HepG2 (cell line): ENCODE measurements around the gene C1QTNF12. TPM values are rescaled to one million over a fixed set of nuclear protein-coding genes. Genes with fewer than 3 reads are reported as not detected.

Source experiments
- BRD4 ChIP-seq: sonication (generic); formaldehyde crosslinking; IDR thresholded peaks from 2 replicates; pipeline ENCODE4 v1.4.0; 2020; ENCODE audit warnings: missing genetic modification reagents
- HNF4G ChIP-seq, 2 experiments: sonication (generic) in 1 of 2; formaldehyde crosslinking in 1 of 2; IDR thresholded peaks; 2 replicates each; pipeline versions ENCODE4 v1.4.0 to v1.6.1; 2011 to 2020; ENCODE audit warnings: borderline replicate concordance in 2 of 2, low read depth in 2 of 2, mild to moderate bottlenecking in 2 of 2, low read length in 1 of 2, missing genetic modification reagents in 1 of 2, moderate library complexity in 1 of 2
- IRF9 ChIP-seq: sonication (generic); formaldehyde crosslinking; IDR thresholded peaks from 2 replicates; pipeline ENCODE4 v1.8.0; 2022; ENCODE audit warnings: missing genetic modification reagents, mild to moderate bottlenecking, borderline replicate concordance
- KDM3A ChIP-seq: IDR thresholded peaks from 2 replicates; pipeline ENCODE4 v1.6.1; 2018; ENCODE audit warnings: low read depth, missing compliant biosample characterization
- MAF1 ChIP-seq: sonication (generic); formaldehyde crosslinking; IDR thresholded peaks from 2 replicates; pipeline ENCODE4 v1.5.0; 2020; ENCODE audit warnings: missing genetic modification reagents, borderline replicate concordance
- MXD4 ChIP-seq: IDR thresholded peaks from 2 replicates; pipeline ENCODE4 v1.6.1; 2016; ENCODE audit warnings: mild to moderate bottlenecking, missing biosample characterization, missing genetic modification reagents
- NONO ChIP-seq, 2 experiments: fragments of 450-650 bp in 1 of 2; sonication (generic) in 1 of 2; formaldehyde crosslinking in 1 of 2; IDR thresholded peaks in 1 of 2; conservative IDR thresholded peaks in 1 of 2; 2 replicates each; pipeline versions ENCODE4 v1.6.1 to v1.8.0; 2017 to 2022; ENCODE audit warnings: mild to moderate bottlenecking in 1 of 2, missing genetic modification reagents in 1 of 2, moderate library complexity in 1 of 2
- NPAS2 ChIP-seq: sonication (generic); formaldehyde crosslinking; IDR thresholded peaks from 2 replicates; pipeline ENCODE4 v1.8.0; 2022; ENCODE audit warnings: mild to moderate bottlenecking, missing genetic modification reagents, borderline replicate concordance
- PHF5A ChIP-seq: IDR thresholded peaks from one replicate; pipeline ENCODE4 v1.6.1; 2018; ENCODE audit warnings: low read depth, missing genetic modification reagents; ENCODE audit not compliant: unreplicated experiment
- POLR2A ChIP-seq, 2 experiments: IDR thresholded peaks; 2 replicates each; pipeline ENCODE4 v1.6.1; 2011; ENCODE audit warnings: low read depth in 2 of 2, low read length in 2 of 2, mild to moderate bottlenecking in 1 of 2, moderate library complexity in 1 of 2; ENCODE audit not compliant: insufficient read depth in 1 of 2
- PPARG ChIP-seq: conservative IDR thresholded peaks from 2 replicates; pipeline ENCODE4 v1.6.1; 2016; ENCODE audit warnings: missing biosample characterization, missing genetic modification reagents
- ZFP41 ChIP-seq: sonication (generic); formaldehyde crosslinking; IDR thresholded peaks from 2 replicates; pipeline ENCODE4 v1.4.0; 2020; ENCODE audit warnings: mild to moderate bottlenecking, missing genetic modification reagents, borderline replicate concordance
- ZNF230 ChIP-seq: sonication (generic); formaldehyde crosslinking; IDR thresholded peaks from 2 replicates; pipeline ENCODE4 v1.4.0; 2020; ENCODE audit warnings: mild to moderate bottlenecking, missing genetic modification reagents
- ZNF513 ChIP-seq: sonication (generic); formaldehyde crosslinking; conservative IDR thresholded peaks from 2 replicates; pipeline ENCODE4 v1.5.0; 2020; ENCODE audit warnings: missing genetic modification reagents
- ZNF543 ChIP-seq: sonication (generic); formaldehyde crosslinking; IDR thresholded peaks from 2 replicates; pipeline ENCODE4 v1.4.0; 2020; ENCODE audit warnings: mild to moderate bottlenecking, missing genetic modification reagents
- ZNF562 ChIP-seq: sonication (generic); formaldehyde crosslinking; IDR thresholded peaks from 2 replicates; pipeline ENCODE4 v1.8.0; 2022; ENCODE audit warnings: missing genetic modification reagents, borderline replicate concordance
- ZNF75D ChIP-seq: sonication (generic); formaldehyde crosslinking; IDR thresholded peaks from 2 replicates; pipeline ENCODE4 v1.8.1; 2023; ENCODE audit warnings: missing genetic modification reagents, mild to moderate bottlenecking, borderline replicate concordance
- polyA plus RNA-seq, 8 experiments: library from polyadenylated mRNA; depleted of rRNA in 3 of 8; stranded (reverse) in 7 of 8; unstranded in 1 of 8; fragments of >200 nt; fragmentation: Illumina TruSeq in 4 of 8; extraction: Trizol in 4 of 8; gene quantifications; 2 replicates each; pipeline versions ENCODE4 v1.2.1 to v1.2.3, GENCODE V29; 2011 to 2016; ENCODE audit warnings: low read depth in 4 of 8, missing spikeins in 1 of 8, mixed read lengths in 1 of 8; ENCODE audit not compliant: insufficient read depth in 1 of 8
- total RNA-seq, 5 experiments: library from RNA; depleted of rRNA; stranded (reverse); fragments of >200 nt; fragmentation: Illumina TruSeq; extraction: Trizol; gene quantifications; 2 replicates each; pipeline ENCODE4 v1.2.3, GENCODE V29; 2016; ENCODE audit warnings: low read depth in 1 of 5
- TF ChIP-seq, protein P1 (sequence below), 2 experiments: sonication (generic) in 1 of 2; formaldehyde crosslinking in 1 of 2; IDR thresholded peaks; 2 replicates each; pipeline versions ENCODE4 v1.6.1 to v1.9.0; 2014 to 2022; ENCODE audit warnings: antibody characterized with exemption in 1 of 2, borderline replicate concordance in 1 of 2, inconsistent platforms in 1 of 2, low read depth in 1 of 2, missing genetic modification reagents in 1 of 2

The C1QTNF12 gene
- total and polyA plus RNA-seq, 2 of the 13 experiments (the other 11 are each of a cell fraction or from before 2014, with no cell fraction given): 0.18 to 0.64 TPM

- TF ChIP-seq ZNF543 (CRISPR knock-in tag) (0 out of 2 replicates have a peak, but pooled peaks have one; percentile 38), ZFP41 (CRISPR knock-in tag) (no peak), IRF9 (CRISPR knock-in tag) (no peak), ZNF230 (CRISPR knock-in tag) (0 out of 2 replicates have a peak, but pooled peaks have one; percentile 31), NONO (IDR thresholded peaks at IDR 0.05) (no peak), NONO (CRISPR knock-in tag; conservative IDR thresholded peaks at IDR 0.05) (0 out of 2 replicates have a peak, but pooled peaks have one; percentile 31), ZNF513 (CRISPR knock-in tag) (no peak), BRD4 (CRISPR knock-in tag) (peak; percentile 18; the same call in 1 of the 2 replicates), PPARG (CRISPR knock-in tag) (peak; percentile 74; the same call in 1 of the 2 replicates), ZNF75D (CRISPR knock-in tag) (no peak), MXD4 (CRISPR knock-in tag) (no peak), KDM3A (CRISPR knock-in tag) (peak; percentile 62; the same call in 1 of the 2 replicates), ZNF562 (CRISPR knock-in tag) (no peak), PHF5A (CRISPR knock-in tag) (no peak), MAF1 (CRISPR knock-in tag) (no peak), POLR2A (IDR thresholded peaks at IDR 0.05; ENCODE audit: insufficient read depth in 1 of 2, low read depth in 2 of 2, low read length in 2 of 2) (no peak), HNF4G (IDR thresholded peaks at IDR 0.05; ENCODE audit: borderline replicate concordance, low read depth, low read length) (peak; percentile 11; the same call in 1 of the 2 replicates), HNF4G (CRISPR knock-in tag; IDR thresholded peaks at IDR 0.05; ENCODE audit: borderline replicate concordance, low read depth) (no peak; the same call in 1 of the 2 replicates), NPAS2 (CRISPR knock-in tag) (no peak)
- TF ChIP-seq, protein P1, sequence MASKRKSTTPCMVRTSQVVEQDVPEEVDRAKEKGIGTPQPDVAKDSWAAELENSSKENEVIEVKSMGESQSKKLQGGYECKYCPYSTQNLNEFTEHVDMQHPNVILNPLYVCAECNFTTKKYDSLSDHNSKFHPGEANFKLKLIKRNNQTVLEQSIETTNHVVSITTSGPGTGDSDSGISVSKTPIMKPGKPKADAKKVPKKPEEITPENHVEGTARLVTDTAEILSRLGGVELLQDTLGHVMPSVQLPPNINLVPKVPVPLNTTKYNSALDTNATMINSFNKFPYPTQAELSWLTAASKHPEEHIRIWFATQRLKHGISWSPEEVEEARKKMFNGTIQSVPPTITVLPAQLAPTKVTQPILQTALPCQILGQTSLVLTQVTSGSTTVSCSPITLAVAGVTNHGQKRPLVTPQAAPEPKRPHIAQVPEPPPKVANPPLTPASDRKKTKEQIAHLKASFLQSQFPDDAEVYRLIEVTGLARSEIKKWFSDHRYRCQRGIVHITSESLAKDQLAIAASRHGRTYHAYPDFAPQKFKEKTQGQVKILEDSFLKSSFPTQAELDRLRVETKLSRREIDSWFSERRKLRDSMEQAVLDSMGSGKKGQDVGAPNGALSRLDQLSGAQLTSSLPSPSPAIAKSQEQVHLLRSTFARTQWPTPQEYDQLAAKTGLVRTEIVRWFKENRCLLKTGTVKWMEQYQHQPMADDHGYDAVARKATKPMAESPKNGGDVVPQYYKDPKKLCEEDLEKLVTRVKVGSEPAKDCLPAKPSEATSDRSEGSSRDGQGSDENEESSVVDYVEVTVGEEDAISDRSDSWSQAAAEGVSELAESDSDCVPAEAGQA (IDR thresholded peaks at IDR 0.05; ENCODE audit: low read depth): no peak
- TF ChIP-seq, protein P1 (CRISPR knock-in tag; IDR thresholded peaks at IDR 0.05; ENCODE audit: borderline replicate concordance): no peak
Observed at GRCh38 chr1:1287288-1288110, 41.0 kb upstream of the C1QTNF12 start (continued).
